Loucy (cell line): ENCODE measurements around the gene TMEM178B.

Experiments
- CTCF ChIP-seq: fragments of 200-600 bp; sonication (generic); conservative IDR thresholded peaks from 2 replicates; pipeline ENCODE4 v1.5.1; 2014; ENCODE audit warnings: mild to moderate bottlenecking, antibody characterized with exemption, low read length
- EZH2phosphoT487 ChIP-seq: fragments of 200-600 bp; IDR thresholded peaks from 2 replicates; pipeline ENCODE4 v1.6.1; 2018; ENCODE audit warnings: antibody characterized with exemption, mild to moderate bottlenecking, moderate library complexity, borderline replicate concordance

GRCh38 chr7:141393056-141393455, 319.2 kb downstream of the TMEM178B start:
- TF ChIP-seq CTCF (no peak), EZH2phosphoT487 (no peak)
